Measurements from ENCODE around the gene GPC6. TPM values are rescaled to one million over a fixed set of nuclear protein-coding genes. Genes with fewer than 3 reads are reported as not detected.

GPC6 gene
- total and polyA plus RNA-seq, 2 donors (not counting 1 experiment from before 2014, with no cell fraction given) = not detected

DNA sequence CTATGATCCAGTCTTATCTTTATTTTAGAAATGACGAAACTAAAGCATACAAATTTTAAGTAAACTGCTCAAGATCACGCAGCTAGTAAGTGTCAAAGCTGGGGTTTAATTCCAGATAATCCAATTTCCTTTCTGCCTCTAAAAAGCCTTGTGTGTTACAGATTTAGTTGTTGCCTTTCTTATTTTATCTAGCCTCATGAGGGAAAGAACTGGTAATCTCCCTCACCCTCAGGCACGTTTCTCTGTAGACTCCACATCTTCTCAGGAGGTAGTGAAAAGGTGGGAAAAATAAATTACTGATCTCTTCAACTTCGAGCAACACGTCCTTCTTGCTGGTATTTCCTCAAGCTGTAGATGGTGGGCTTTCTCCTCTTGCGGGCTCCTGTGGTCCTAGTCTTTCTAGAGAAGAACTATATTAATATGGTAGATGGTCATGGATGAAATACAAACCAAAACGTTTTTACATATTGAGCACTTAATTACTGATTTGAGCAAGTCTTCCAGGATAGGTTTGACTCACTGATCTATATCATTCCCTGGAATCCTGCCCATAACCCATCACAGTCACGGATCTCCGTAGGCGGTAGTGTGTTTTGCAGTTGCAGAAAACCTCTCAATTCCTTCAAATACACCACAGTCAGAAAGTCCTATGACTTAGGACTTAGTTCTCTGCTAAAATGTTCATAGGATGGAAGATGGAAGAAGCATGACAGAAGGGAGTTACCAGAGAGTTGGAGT, 733.4 kb downstream of the GPC6 start:
- Histone ChIP-seq H3K4me3 (ENCODE audit: control extremely low read depth in 1 of 5, extremely low read depth in 1 of 5, insufficient read depth in 1 of 5, low read depth in 2 of 5, low read length in 4 of 5) (no peak overlapping the region), H3K4me2 (replicated peaks; ENCODE audit: low read depth, low read length, poor library complexity, severe bottlenecking) (no peak overlapping the region), H3K4me1 (ENCODE audit: control insufficient read depth in 2 of 2, insufficient read depth in 2 of 2, low read length in 2 of 2) (no peaks in the 10 kb centered on the region), H3K9me3 (ENCODE audit: control extremely low read depth in 1 of 3, control insufficient read depth in 2 of 3, insufficient read depth in 1 of 3, low read length in 2 of 3) (no peaks in the 10 kb centered on the region), H3K36me3 (replicated peaks in 1 of 2; ENCODE audit: control extremely low read depth in 1 of 2, control insufficient read depth in 1 of 2, extremely low read depth in 1 of 2, insufficient read depth in 2 of 2, low read length in 1 of 2) (no peaks in the 10 kb centered on the region), H3K27me3 (replicated peaks in 1 of 4; ENCODE audit: control extremely low read depth in 1 of 4, control insufficient read depth in 3 of 4, insufficient read depth in 4 of 4, low read length in 3 of 4) (no peaks in the 10 kb centered on the region), H3K27ac (ENCODE audit: low read length in 2 of 2) (no peak overlapping the region), H2AFZ (ENCODE audit: insufficient read depth, low read depth, low read length, poor library complexity, severe bottlenecking) (no peak overlapping the region), H3K9ac (ENCODE audit: low read length) (no peak overlapping the region), H3K79me2 (ENCODE audit: control insufficient read depth, insufficient read depth, low read length) (no peaks in the 10 kb centered on the region), H4K20me1 (ENCODE audit: control insufficient read depth, insufficient read depth, low read length, poor library complexity, severe bottlenecking) (no peaks in the 10 kb centered on the region)
- Mint-ChIP-seq H3K9me3 (ENCODE audit: insufficient read depth) (no peaks in the 10 kb centered on the region), H3K4me3 (no peak overlapping the region), H3K27ac (no peak overlapping the region), H3K4me1 (no peaks in the 10 kb centered on the region), H3K27me3 (no peaks in the 10 kb centered on the region)
- no peak for DNase-seq
- WGBS (ENCODE audit: insufficient coverage) = 83% methylated on average over 1 of the region's 10 CpGs
- TF ChIP-seq, protein P1, sequence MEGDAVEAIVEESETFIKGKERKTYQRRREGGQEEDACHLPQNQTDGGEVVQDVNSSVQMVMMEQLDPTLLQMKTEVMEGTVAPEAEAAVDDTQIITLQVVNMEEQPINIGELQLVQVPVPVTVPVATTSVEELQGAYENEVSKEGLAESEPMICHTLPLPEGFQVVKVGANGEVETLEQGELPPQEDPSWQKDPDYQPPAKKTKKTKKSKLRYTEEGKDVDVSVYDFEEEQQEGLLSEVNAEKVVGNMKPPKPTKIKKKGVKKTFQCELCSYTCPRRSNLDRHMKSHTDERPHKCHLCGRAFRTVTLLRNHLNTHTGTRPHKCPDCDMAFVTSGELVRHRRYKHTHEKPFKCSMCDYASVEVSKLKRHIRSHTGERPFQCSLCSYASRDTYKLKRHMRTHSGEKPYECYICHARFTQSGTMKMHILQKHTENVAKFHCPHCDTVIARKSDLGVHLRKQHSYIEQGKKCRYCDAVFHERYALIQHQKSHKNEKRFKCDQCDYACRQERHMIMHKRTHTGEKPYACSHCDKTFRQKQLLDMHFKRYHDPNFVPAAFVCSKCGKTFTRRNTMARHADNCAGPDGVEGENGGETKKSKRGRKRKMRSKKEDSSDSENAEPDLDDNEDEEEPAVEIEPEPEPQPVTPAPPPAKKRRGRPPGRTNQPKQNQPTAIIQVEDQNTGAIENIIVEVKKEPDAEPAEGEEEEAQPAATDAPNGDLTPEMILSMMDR (IDR thresholded peaks at IDR 0.05) = no peak
- no peak for TF ChIP-seq EZH2 (IDR thresholded peaks at IDR 0.05; ENCODE audit: borderline replicate concordance, insufficient read depth, low read depth, low read length, poor library complexity, severe bottlenecking)
- POLR2A ChIA-PET = no interaction called here
- intact Hi-C loops (cut with micrococcal nuclease) = no loop called here
- ATAC-seq (ENCODE audit: low read depth) = no peak
- CTCF ChIA-PET = no interaction called here

DNA sequence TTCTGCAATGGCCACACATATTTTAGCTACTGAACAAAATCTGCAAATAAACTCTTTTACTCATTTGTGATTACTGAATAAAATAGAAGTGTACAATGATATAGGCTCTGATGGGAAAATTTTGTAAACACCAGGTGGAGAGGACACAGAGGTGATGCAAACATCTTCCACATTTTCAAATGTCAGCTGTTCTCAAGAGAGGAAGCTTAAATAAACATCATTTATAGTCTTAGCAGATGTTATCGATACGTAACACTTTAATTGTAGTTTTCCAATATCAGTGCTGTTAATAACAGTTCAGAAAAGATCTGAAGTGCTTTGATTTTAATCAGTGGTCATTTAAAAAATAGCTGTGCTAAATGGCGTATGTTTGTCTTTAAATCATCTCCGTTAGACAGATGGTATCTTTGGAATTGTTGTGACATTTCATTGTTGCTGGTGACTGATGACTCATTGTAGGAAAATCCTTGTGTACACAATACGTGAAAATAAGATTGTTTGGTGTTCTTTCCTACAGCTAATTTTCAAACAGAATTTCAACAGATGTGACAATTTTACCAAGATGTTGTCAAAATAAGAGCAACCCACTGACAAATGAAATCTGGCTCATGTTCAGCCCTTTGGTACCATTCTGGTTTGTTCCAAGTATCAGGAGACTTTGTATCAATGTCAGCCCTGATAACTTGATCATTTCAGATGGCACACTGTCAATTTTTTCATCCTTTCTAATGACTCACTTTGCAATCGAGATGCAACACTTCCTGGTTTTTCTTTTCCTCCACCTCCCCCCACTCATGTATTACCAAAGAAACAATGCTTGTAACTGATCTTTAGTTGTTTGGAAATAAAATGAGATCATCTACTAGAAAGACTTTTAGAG, 736.9 kb downstream of the GPC6 start:
- H3K4me1 ChIP-seq (ENCODE audit: control insufficient read depth in 2 of 2, insufficient read depth in 2 of 2, low read length in 2 of 2) = no peaks in the 10 kb centered on the region
- no peaks in the 10 kb centered on the region for H3K9me3 Mint-ChIP-seq (ENCODE audit: insufficient read depth)
- H4K20me1 ChIP-seq (ENCODE audit: control insufficient read depth, insufficient read depth, low read length, poor library complexity, severe bottlenecking) = no peaks in the 10 kb centered on the region
- no peak overlapping the region for H3K27ac ChIP-seq (ENCODE audit: low read length in 2 of 2)
- H3K27me3 Mint-ChIP-seq = no peaks in the 10 kb centered on the region
- CTCF ChIA-PET = no interaction called here
- H3K4me1 Mint-ChIP-seq = no peaks in the 10 kb centered on the region
- POLR2A ChIA-PET = no interaction called here
- no CpG with 5 or more reads among the region's 6 CpGs for WGBS (ENCODE audit: insufficient coverage)
- H3K9me3 ChIP-seq (ENCODE audit: control extremely low read depth in 1 of 3, control insufficient read depth in 2 of 3, insufficient read depth in 1 of 3, low read length in 2 of 3) = no peaks in the 10 kb centered on the region
- H3K27me3 ChIP-seq (replicated peaks in 1 of 4; ENCODE audit: control extremely low read depth in 1 of 4, control insufficient read depth in 3 of 4, insufficient read depth in 4 of 4, low read length in 3 of 4) = no peaks in the 10 kb centered on the region
- no peaks in the 10 kb centered on the region for H3K79me2 ChIP-seq (ENCODE audit: control insufficient read depth, insufficient read depth, low read length)
- H3K36me3 ChIP-seq (replicated peaks in 1 of 2; ENCODE audit: control extremely low read depth in 1 of 2, control insufficient read depth in 1 of 2, extremely low read depth in 1 of 2, insufficient read depth in 2 of 2, low read length in 1 of 2) = no peaks in the 10 kb centered on the region
- TF ChIP-seq EZH2 (IDR thresholded peaks at IDR 0.05; ENCODE audit: borderline replicate concordance, insufficient read depth, low read depth, low read length, poor library complexity, severe bottlenecking) = no peak
- TF ChIP-seq, protein P1 (IDR thresholded peaks at IDR 0.05) = no peak
- ATAC-seq (ENCODE audit: low read depth) = no peak
- H3K4me3 Mint-ChIP-seq = no peak overlapping the region
- DNase-seq = no peak
- intact Hi-C loops (cut with micrococcal nuclease) = no loop called here
- no peak overlapping the region for H3K4me3 ChIP-seq (ENCODE audit: control extremely low read depth in 1 of 5, extremely low read depth in 1 of 5, insufficient read depth in 1 of 5, low read depth in 2 of 5, low read length in 4 of 5)
- H2AFZ ChIP-seq (ENCODE audit: insufficient read depth, low read depth, low read length, poor library complexity, severe bottlenecking) = no peak overlapping the region
- no peak overlapping the region for H3K9ac ChIP-seq (ENCODE audit: low read length)
- no peak overlapping the region for H3K27ac Mint-ChIP-seq
- H3K4me2 ChIP-seq (replicated peaks; ENCODE audit: low read depth, low read length, poor library complexity, severe bottlenecking) = no peak overlapping the region

All from B cell (primary cell).